DOHH2 (cell line): ENCODE data around the gene EFNB1.

Experiments used
- H3F3A ChIP-seq: fragments of 200-600 bp; sonication (generic), shearing (Covaris generic); 2 replicates; pipeline ENCODE4 v1.6.0; 2016; ENCODE audit warnings: antibody characterized with exemption, mild to moderate bottlenecking; ENCODE audit not compliant: control insufficient read depth, insufficient read depth
- H3K27ac ChIP-seq: fragments of 200-600 bp; sonication (generic); 2 replicates; pipeline ENCODE4 v1.5.1; 2014; ENCODE audit warnings: low read depth, mild to moderate bottlenecking, low read length, moderate library complexity
- H3K27me3 ChIP-seq: fragments of 200-600 bp; sonication (generic); 2 replicates; pipeline ENCODE4 v1.6.1; 2014; ENCODE audit warnings: mild to moderate bottlenecking, low read length, mixed read lengths; ENCODE audit not compliant: control insufficient read depth
- H3K36me3 ChIP-seq: fragments of 200-600 bp; sonication (generic); 2 replicates; pipeline ENCODE4 v1.6.1; 2014; ENCODE audit warnings: mild to moderate bottlenecking, low read length, moderate library complexity, mixed read lengths; ENCODE audit not compliant: control insufficient read depth
- H3K4me1 ChIP-seq: fragments of 200-600 bp; sonication (generic); 2 replicates; pipeline ENCODE4 v1.6.1; 2014; ENCODE audit warnings: mild to moderate bottlenecking, low read length, mixed read lengths; ENCODE audit not compliant: control insufficient read depth
- H3K4me2 ChIP-seq: fragments of 200-600 bp; sonication (generic); 2 replicates; pipeline ENCODE4 v1.6.0; 2014; ENCODE audit warnings: mild to moderate bottlenecking, low read length, moderate library complexity
- H3K4me3 ChIP-seq: fragments of 200-600 bp; sonication (generic); 2 replicates; pipeline ENCODE4 v1.5.1; 2014; ENCODE audit warnings: mild to moderate bottlenecking, low read length, mixed read lengths
- H3K79me2 ChIP-seq: fragments of 200-600 bp; sonication (generic); 2 replicates; pipeline ENCODE4 v1.6.1; 2014; ENCODE audit warnings: mild to moderate bottlenecking, low read length, mixed read lengths; ENCODE audit not compliant: control insufficient read depth
- H3K9me2 ChIP-seq: fragments of 200-600 bp; sonication (generic); replicated peaks from 2 replicates; pipeline ENCODE4 v1.6.1; 2014; ENCODE audit warnings: mild to moderate bottlenecking, low read length, mixed read lengths; ENCODE audit not compliant: control insufficient read depth
- H3K9me3 ChIP-seq: fragments of 200-600 bp; sonication (generic); 2 replicates; pipeline ENCODE4 v1.6.1; 2014; ENCODE audit warnings: antibody characterized with exemption, low read length, mixed read lengths; ENCODE audit not compliant: control insufficient read depth, insufficient read depth
- H4K20me1 ChIP-seq: fragments of 200-600 bp; sonication (generic); 2 replicates; pipeline ENCODE4 v1.6.0; 2014; ENCODE audit warnings: low read depth, mild to moderate bottlenecking, antibody characterized with exemption, low read length, moderate library complexity; ENCODE audit not compliant: control insufficient read depth, insufficient read depth
- EZH2phosphoT487 ChIP-seq: fragments of 200-600 bp; sonication (generic); IDR thresholded peaks from 2 replicates; pipeline ENCODE4 v1.6.1; 2017; ENCODE audit warnings: borderline replicate concordance, mild to moderate bottlenecking, antibody characterized with exemption, low read length, moderate library complexity, mixed read lengths
- TF ChIP-seq, protein P1 (sequence below): fragments of 200-600 bp; sonication (generic); IDR thresholded peaks from one replicate; pipeline ENCODE4 v1.5.1; 2014; ENCODE audit warnings: antibody characterized with exemption, mild to moderate bottlenecking, low read depth, low read length; ENCODE audit not compliant: poor library complexity, severe bottlenecking

EFNB1 gene

GRCh38 chrX:68832516-68833447, 4.0 kb downstream of the EFNB1 start:
- no peak overlapping the region for H3K4me2 ChIP-seq

DNA sequence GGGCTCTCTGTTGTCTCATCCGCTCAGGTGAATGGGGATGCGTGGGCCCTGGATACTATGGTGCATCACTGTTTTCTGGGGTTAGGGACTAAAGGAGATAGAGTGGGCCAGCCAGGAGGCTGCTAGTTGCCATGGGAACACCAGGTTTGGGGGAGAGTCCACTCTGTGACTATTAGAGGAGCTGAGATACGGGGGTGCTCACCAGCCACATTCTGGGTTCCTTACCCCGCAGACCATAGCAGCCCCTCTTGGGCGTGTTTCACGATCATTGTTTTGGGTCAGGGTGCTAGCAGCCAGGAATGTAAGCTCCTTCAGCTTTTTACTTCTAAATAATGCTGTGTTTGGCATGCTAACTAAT, 4.6 kb downstream of the EFNB1 start:
- no peak overlapping the region for H3K4me3 ChIP-seq
- no peak for TF ChIP-seq EZH2phosphoT487
- TF ChIP-seq, protein P1, sequence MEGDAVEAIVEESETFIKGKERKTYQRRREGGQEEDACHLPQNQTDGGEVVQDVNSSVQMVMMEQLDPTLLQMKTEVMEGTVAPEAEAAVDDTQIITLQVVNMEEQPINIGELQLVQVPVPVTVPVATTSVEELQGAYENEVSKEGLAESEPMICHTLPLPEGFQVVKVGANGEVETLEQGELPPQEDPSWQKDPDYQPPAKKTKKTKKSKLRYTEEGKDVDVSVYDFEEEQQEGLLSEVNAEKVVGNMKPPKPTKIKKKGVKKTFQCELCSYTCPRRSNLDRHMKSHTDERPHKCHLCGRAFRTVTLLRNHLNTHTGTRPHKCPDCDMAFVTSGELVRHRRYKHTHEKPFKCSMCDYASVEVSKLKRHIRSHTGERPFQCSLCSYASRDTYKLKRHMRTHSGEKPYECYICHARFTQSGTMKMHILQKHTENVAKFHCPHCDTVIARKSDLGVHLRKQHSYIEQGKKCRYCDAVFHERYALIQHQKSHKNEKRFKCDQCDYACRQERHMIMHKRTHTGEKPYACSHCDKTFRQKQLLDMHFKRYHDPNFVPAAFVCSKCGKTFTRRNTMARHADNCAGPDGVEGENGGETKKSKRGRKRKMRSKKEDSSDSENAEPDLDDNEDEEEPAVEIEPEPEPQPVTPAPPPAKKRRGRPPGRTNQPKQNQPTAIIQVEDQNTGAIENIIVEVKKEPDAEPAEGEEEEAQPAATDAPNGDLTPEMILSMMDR, result no peak
- no peaks in the 10 kb centered on the region for H3K36me3 ChIP-seq
- H3K4me2 ChIP-seq, result no peak overlapping the region
- H3K9me3 ChIP-seq, result no peaks in the 10 kb centered on the region
- H3K79me2 ChIP-seq, result no peaks in the 10 kb centered on the region
- peaks cover 11% of the 10 kb centered on the region for H3K4me1 ChIP-seq
- no peaks in the 10 kb centered on the region for H4K20me1 ChIP-seq
- no peaks in the 10 kb centered on the region for H3F3A ChIP-seq
- H3K27me3 ChIP-seq, result peaks cover 8% of the 10 kb centered on the region; the same call in 1 of the 2 replicates
- H3K9me2 ChIP-seq, result no peaks in the 10 kb centered on the region
- no peak overlapping the region for H3K27ac ChIP-seq

More at GRCh38 chrX:68832516-68833447, 4.0 kb downstream of the EFNB1 start:
- H3F3A ChIP-seq, result no peaks in the 10 kb centered on the region
- no peak overlapping the region for H3K4me3 ChIP-seq
- TF ChIP-seq EZH2phosphoT487, result no peak
- TF ChIP-seq, protein P1, result no peak
- H3K9me3 ChIP-seq, result no peaks in the 10 kb centered on the region
- peaks cover 8% of the 10 kb centered on the region; the same call in 1 of the 2 replicates for H3K27me3 ChIP-seq
- H3K79me2 ChIP-seq, result no peaks in the 10 kb centered on the region
- no peaks in the 10 kb centered on the region for H3K36me3 ChIP-seq
- no peaks in the 10 kb centered on the region for H3K9me2 ChIP-seq
- H4K20me1 ChIP-seq, result no peaks in the 10 kb centered on the region
- peaks cover 17% of the 10 kb centered on the region for H3K4me1 ChIP-seq
- H3K27ac ChIP-seq, result no peak overlapping the region

DNA sequence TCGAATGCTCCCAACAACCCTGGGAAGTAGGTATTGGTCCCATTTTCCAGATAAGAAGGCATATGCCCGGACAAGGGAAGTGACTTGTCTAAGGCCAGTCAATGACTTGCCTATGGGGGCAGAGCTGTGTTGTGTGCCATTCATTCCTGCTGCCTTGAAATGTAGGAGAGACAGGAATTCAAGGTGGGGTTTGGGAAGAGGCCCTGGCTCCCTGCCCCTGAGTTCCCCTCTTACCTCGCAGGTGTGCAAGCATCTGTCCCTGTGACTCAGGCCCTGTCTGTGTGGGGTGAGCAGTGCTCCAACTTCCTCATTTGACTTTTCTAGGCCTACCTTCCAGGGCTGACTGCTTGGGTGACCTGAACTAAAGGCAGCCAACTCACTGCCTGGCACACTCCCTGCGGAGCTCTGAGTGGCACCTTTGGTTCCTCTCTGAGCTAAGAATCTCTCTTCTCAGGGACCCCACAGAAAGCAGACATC, 5.1 kb downstream of the EFNB1 start:
- Histone ChIP-seq H3K36me3 (no peaks in the 10 kb centered on the region), H3K9me3 (no peaks in the 10 kb centered on the region), H3K9me2 (no peaks in the 10 kb centered on the region), H3K27ac (no peak overlapping the region), H3K27me3 (peaks cover 8% of the 10 kb centered on the region; the same call in 1 of the 2 replicates), H3K79me2 (no peaks in the 10 kb centered on the region), H3F3A (no peaks in the 10 kb centered on the region), H4K20me1 (no peaks in the 10 kb centered on the region), H3K4me2 (no peak overlapping the region), H3K4me3 (no peak overlapping the region), H3K4me1 (peaks cover 10% of the 10 kb centered on the region; the same call in 1 of the 2 replicates)
- no peak for TF ChIP-seq EZH2phosphoT487
- TF ChIP-seq, protein P1, result no peak
